NCI-H526 treated with DMSO at 0.1 percent for 48 hours (cell line): ENCODE results near the gene PDCD1.
"Not testable (repeated sequence)": the region's sequence is repeated elsewhere in the genome, so short reads cannot be mapped to it uniquely, and the experiment has no call there.

Experiments
- DNase-seq: peaks from one replicate; lab custom pipeline; 2025; lab: John Stamatoyannopoulos, UW

PDCD1 gene

GRCh38 chr2:241812730-241813643 is 45.7 kb downstream of the PDCD1 start:
- no peak for DNase-seq

- DNase-seq: no peak
Measured at GRCh38 chr2:241811952-241812729, 46.6 kb downstream of the PDCD1 start.

GRCh38 chr2:241811201-241811951 is 47.3 kb downstream of the PDCD1 start:
- no peak for DNase-seq

GRCh38 chr2:241810307-241811200 is 48.1 kb downstream of the PDCD1 start:
- DNase-seq: no peak

GRCh38 chr2:241809383-241810306 is 49.0 kb downstream of the PDCD1 start:
- no peak for DNase-seq

DNA sequence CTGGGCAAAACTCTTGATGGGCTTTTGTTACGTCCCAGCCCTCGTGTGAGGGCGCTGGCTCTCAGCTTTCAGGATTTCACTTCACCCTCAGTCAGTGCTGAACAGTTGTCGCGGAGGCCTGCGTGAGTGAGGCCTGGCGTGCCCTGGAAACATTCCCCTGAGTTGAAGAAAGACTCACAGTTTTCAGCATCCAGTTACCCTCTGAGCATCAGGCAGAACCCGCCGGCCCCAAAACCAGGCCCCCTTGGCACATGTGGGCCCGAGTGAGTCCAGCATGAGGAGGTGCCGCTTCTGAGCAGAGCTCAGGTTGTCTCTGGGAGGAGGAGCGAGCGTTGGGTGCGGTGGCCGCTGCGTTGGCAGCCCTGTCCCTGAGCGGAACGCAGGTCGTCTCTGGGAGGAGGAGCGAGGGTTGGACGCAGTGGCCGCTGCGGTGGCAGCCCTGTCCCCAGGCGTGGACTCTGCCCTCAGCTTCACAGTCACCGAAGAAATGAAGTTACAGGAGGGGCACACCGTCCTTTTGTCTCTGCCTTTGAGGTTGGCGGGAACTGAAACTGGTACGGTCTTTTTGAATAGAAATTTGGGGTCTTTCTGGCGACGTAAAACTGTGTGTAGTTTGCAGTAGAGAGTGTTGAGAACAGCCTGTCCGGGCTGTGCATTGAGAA is 49.8 kb downstream of the PDCD1 start, which contains the start of gene NEU4:
NEU4 (plus strand) TSS at position 473 of the 662 bp plus-strand sequence. CDS start 5,292 bp downstream, outside the sequence.
- no peak for DNase-seq

DNA sequence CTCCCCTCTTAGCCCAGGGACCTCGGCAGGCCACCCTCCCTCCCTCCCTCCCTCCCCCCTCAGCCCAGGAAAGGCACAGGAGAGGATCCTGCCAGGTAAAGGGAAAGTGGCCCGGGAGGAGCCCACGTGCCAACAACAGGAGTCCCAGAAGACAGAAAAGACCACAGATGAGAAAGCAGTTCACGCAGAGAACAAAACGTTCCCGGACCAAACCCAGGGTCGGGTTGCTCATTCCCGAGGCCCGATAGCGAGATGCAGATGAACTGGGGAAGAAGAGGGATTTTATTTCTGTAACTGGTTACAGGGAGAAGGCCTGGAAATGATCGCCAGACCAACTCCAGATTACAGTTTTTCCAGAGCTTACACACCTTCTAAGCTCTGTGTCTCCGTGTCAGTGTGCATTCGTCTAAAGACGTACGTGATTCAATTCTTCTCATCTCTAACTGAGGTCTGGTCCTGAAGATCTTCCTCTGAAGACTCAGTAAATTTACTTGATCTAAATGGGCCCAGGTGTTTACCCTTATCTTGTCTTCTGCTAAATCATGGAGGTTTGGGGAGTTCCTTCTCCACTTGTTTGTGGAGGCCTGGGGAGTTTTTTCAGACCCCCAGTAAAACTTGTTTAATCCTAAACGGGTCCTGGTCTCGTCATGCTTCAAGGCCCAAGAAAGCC is 50.5 kb downstream of the PDCD1 start:
- DNase-seq: no peak

DNA sequence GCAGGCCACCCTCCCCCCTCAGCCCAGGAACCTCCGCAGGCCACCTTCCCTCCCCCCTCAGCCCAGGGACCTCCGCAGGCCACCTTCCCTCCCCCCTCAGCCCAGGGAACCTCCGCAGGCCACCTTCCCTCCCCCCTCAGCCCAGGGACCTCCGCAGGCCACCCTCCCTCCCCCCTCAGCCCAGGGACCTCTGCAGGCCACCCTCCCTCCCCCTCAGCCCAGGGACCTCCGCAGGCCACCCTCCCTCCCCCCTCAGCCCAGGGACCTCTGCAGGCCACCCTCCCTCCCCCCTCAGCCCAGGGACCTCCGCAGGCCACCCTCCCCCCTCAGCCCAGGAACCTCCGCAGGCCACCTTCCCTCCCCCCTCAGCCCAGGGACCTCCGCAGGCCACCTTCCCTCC is 52.5 kb downstream of the PDCD1 start:
- DNase-seq: not testable (repeated sequence)

DNA sequence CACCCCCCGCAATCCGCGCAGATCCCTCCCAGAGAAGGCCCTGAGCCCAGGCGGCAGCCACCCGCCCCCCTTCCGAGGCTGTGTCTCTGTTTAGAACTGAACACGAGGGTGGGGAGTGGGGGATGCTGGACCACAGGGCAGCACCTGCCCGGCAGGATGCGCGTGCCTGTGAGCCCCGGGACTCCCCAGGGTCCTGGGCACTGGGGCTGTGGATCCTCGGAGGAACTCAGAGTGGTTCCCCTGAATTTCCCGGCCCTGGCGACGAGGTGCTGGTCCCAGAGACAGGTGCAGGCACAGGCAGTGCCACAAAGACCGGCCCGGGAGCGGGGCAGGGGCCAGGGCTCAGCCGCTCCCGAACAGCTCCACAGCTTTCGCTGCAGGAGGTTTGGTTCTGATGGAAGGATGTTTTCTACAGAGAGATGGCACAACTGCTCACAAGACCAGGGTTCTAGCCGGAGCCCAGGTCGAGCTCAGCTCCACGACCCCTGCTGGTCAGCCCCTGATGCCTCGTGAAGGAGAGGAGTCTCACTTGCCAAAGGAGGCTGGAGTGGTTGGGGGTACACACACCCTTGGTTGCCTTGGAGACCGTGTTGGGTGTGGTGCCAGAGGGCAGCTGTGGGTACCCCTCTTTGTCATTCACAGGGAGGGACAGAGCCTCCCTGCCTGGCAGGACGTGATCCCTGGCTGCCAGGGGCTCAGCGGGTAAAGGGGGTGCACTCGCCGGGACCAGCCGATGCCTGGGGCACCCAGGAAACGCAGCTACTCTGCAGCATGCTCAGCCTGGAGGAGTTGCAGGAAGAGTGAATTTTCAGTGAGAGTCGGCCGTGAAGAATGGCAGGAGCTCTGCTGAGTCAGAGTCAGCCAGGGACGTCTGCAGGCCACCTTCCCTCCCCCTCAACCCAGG is 54.1 kb downstream of the PDCD1 start:
- peak; percentile 38 for DNase-seq

DNA sequence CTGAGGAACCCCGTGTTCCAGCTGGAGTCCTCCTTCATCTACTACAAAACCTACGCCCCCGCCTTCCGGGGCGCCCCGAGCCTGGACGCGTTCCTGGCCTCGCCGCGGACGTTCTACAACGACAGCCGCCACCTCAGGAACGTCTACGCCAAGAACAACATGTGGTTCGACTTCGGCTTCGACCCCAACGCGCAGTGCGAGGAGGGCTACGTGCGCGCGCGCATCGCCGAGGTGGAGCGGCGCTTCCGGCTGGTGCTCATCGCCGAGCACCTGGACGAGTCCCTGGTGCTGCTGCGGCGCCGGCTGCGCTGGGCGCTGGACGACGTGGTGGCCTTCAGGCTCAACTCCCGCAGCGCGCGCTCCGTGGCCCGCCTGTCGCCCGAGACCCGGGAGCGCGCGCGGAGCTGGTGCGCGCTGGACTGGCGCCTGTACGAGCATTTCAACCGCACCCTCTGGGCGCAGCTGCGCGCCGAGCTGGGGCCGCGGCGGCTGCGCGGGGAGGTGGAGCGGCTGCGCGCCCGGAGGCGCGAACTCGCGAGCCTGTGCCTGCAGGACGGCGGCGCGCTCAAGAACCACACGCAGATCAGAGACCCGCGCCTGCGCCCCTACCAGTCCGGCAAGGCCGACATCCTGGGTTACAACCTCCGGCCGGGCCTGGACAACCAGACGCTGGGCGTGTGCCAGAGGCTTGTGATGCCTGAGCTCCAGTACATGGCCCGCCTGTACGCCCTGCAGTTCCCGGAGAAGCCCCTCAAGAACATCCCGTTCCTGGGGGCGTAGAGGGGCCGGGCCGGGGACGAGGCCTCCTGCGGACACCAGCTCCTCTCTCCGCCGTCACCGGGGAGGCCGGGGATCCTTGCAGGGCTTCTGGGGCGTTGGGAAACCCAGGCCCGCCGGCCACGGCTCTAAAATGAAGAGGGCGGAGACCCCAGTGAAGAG is 55.0 kb downstream of the PDCD1 start:
- DNase-seq: peak; percentile 65

- DNase-seq: no peak
Measured at GRCh38 chr2:241802421-241803318, 56.0 kb downstream of the PDCD1 start.

DNA sequence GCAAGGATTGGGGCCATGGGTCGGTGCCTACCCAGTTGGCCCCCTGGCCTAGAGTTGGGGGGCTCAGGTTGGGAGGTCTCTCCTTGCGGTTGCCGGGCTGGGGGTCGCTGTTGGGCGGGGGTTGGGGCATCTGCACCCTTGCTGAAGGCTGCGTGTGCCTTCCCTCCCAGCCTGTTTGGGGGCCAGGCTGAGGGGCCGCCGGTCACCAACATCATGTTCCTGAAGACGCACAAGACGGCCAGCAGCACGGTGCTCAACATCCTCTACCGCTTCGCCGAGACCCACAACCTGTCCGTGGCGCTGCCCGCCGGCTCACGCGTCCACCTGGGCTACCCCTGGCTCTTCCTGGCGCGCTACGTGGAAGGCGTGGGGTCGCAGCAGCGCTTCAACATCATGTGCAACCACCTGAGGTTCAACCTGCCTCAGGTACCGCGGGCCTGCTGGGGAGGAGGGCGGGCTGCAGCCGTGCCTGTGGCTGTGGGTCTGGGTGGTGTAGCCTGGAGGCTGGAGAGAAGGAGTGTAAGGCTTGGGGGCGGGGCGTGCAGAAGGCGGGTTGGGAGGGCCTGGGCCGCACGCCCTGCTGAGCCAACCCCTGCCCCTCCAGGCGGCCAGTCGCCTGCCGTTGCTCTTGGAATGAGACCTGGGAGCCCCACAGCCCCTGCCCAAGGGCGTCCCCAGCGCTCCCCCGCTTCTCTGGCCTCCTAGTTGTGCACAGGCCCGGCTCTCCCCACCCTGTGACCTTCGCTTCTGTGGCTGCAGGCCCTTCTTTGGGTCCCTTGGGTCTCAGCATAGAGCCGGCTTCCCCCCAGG is 56.9 kb downstream of the PDCD1 start:
- no peak for DNase-seq

- DNase-seq: not testable (repeated sequence)
Measured at GRCh38 chr2:241800198-241800903, 58.3 kb downstream of the PDCD1 start.
